GM23248 (cell line): ENCODE data around the gene MAP3K21. TPM values are rescaled to one million over a fixed set of nuclear protein-coding genes. Genes with fewer than 3 reads are reported as not detected.

Source experiments
- DNase-seq: peaks from one replicate; pipeline ENCODE4 v3.0.0-alpha.2; 2015
- H2AFZ ChIP-seq: fragments of 200-600 bp; sonication (generic); 2 replicates; pipeline ENCODE4 v1.6.1; 2016; ENCODE audit warnings: antibody characterized with exemption
- H3F3A ChIP-seq: fragments of 200-600 bp; sonication (generic); 2 replicates; pipeline ENCODE4 v1.6.1; 2016; ENCODE audit warnings: mild to moderate bottlenecking, antibody characterized with exemption, mixed run types; ENCODE audit not compliant: insufficient read depth
- H3K27ac ChIP-seq: fragments of 200-600 bp; sonication (generic); 2 replicates; pipeline ENCODE4 v1.5.1; 2016; ENCODE audit warnings: mild to moderate bottlenecking
- H3K27me3 ChIP-seq: fragments of 200-600 bp; sonication (generic); replicated peaks from 2 replicates; pipeline ENCODE4 v1.6.1; 2016; ENCODE audit warnings: mild to moderate bottlenecking; ENCODE audit not compliant: insufficient read depth
- H3K36me3 ChIP-seq: fragments of 200-600 bp; sonication (generic); 2 replicates; pipeline ENCODE4 v1.6.1; 2016; ENCODE audit warnings: low read depth, mild to moderate bottlenecking
- H3K4me1 ChIP-seq: fragments of 200-600 bp; sonication (generic); 2 replicates; pipeline ENCODE4 v1.6.1; 2016; ENCODE audit warnings: mild to moderate bottlenecking; ENCODE audit not compliant: insufficient read depth
- H3K4me2 ChIP-seq: fragments of 200-600 bp; sonication (generic); one replicate; pipeline ENCODE4 v1.6.1; 2016; ENCODE audit warnings: mild to moderate bottlenecking; ENCODE audit not compliant: unreplicated experiment
- H3K4me3 ChIP-seq: fragments of 200-600 bp; sonication (generic); 2 replicates; pipeline ENCODE4 v1.5.1; 2016; ENCODE audit warnings: mild to moderate bottlenecking
- H3K79me2 ChIP-seq: fragments of 200-600 bp; sonication (generic); 2 replicates; pipeline ENCODE4 v1.6.1; 2016; ENCODE audit warnings: mild to moderate bottlenecking; ENCODE audit not compliant: insufficient read depth
- H3K9ac ChIP-seq: fragments of 200-600 bp; sonication (generic); 2 replicates; pipeline ENCODE4 v1.6.1; 2016; ENCODE audit warnings: mild to moderate bottlenecking
- H3K9me2 ChIP-seq: fragments of 200-600 bp; sonication (generic); 2 replicates; pipeline ENCODE4 v1.6.1; 2016; ENCODE audit warnings: mixed run types, mild to moderate bottlenecking, moderate library complexity; ENCODE audit not compliant: insufficient read depth
- H3K9me3 ChIP-seq: fragments of 200-600 bp; sonication (generic); one replicate; pipeline ENCODE4 v1.6.1; 2017; ENCODE audit warnings: low read depth
- H4K20me1 ChIP-seq: fragments of 200-600 bp; sonication (generic); 2 replicates; pipeline ENCODE4 v1.6.0; 2016; ENCODE audit not compliant: insufficient read depth
- EZH2 ChIP-seq: fragments of 200-600 bp; sonication (generic); IDR thresholded peaks from 2 replicates; pipeline ENCODE4 v1.6.1; 2018; ENCODE audit warnings: antibody characterized with exemption, mild to moderate bottlenecking; ENCODE audit not compliant: insufficient read depth, poor library complexity, severe bottlenecking
- EZH2phosphoT487 ChIP-seq: fragments of 200-600 bp; sonication (generic); IDR thresholded peaks from 2 replicates; pipeline ENCODE4 v1.6.1; 2018; ENCODE audit warnings: antibody characterized with exemption, moderate library complexity, mild to moderate bottlenecking, low read depth; ENCODE audit not compliant: insufficient read depth
- WGBS, 2 experiments: methylation state at CpG; one replicate each; pipeline ENCODE4 v1.1.6; 2015 to 2017; ENCODE audit warnings: low lambda C conversion rate in 2 of 2, low coverage in 1 of 2; ENCODE audit errors: missing lambda C conversion rate in 2 of 2; 5-methylcytosine and 5-hydroxymethylcytosine counted together
- in situ Hi-C: fragments of 300-500 bp; cut with MboI; formaldehyde crosslinking; loops from 2 replicates; pipeline ENCODE4 v1.15.0; 2020
- polyA plus RNA-seq: library from polyadenylated mRNA; unstranded; fragments of >200 nt; fragmentation: Nextera tagmentation; extraction: Ambion mirVana; gene quantifications from 2 replicates; pipeline ENCODE4 v1.2.1, GENCODE V29; 2016
- total RNA-seq: library from RNA; depleted of rRNA; stranded (reverse); fragments of >200 nt; shearing (Covaris generic); gene quantifications from 2 replicates; pipeline ENCODE4 v1.2.3, GENCODE V29; 2014

MAP3K21 gene
- total and polyA plus RNA-seq, 2 experiments from 2014 or later: 0.03 TPM; not detected in 1

DNA sequence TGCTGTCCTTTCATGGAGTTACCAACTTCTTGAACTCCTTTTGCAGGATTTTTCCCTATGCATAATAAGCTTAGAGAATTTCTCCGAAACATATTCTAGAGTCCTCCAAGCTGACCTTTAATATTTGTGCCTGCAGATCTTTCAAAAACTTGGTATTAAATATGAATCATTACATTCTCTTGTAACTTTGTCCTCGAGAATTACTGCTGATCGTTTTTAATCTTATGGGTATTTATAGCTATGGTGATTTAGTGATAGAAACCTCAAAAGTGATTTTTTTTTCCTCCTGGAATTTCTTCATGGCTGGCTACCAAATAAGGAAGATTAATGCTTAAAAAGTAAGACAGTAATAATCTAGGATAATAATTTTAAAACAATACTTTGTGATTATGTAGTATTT lies 39.1 kb downstream of the MAP3K21 start:
- no peak overlapping the region for H2AFZ ChIP-seq
- no peaks in the 10 kb centered on the region for H4K20me1 ChIP-seq
- H3K4me2 ChIP-seq: no peak overlapping the region
- no peak overlapping the region for H3K4me3 ChIP-seq
- no peak overlapping the region for H3K27ac ChIP-seq
- no peaks in the 10 kb centered on the region for H3K9me2 ChIP-seq
- H3K27me3 ChIP-seq: no peaks in the 10 kb centered on the region; the same call in 1 of the 2 replicates
- no peaks in the 10 kb centered on the region for H3K9me3 ChIP-seq
- no peak overlapping the region for H3K9ac ChIP-seq
- TF ChIP-seq EZH2phosphoT487 (no peak), EZH2 (no peak)
- no peak for DNase-seq
- H3K4me1 ChIP-seq: no peaks in the 10 kb centered on the region
- no peaks in the 10 kb centered on the region for H3K36me3 ChIP-seq
- H3K79me2 ChIP-seq: no peaks in the 10 kb centered on the region
- no peaks in the 10 kb centered on the region for H3F3A ChIP-seq
- 47 to 56% methylated on average over 3 of the region's 3 CpGs for WGBS, 2 experiments
- in situ Hi-C loops: no loop called here

DNA sequence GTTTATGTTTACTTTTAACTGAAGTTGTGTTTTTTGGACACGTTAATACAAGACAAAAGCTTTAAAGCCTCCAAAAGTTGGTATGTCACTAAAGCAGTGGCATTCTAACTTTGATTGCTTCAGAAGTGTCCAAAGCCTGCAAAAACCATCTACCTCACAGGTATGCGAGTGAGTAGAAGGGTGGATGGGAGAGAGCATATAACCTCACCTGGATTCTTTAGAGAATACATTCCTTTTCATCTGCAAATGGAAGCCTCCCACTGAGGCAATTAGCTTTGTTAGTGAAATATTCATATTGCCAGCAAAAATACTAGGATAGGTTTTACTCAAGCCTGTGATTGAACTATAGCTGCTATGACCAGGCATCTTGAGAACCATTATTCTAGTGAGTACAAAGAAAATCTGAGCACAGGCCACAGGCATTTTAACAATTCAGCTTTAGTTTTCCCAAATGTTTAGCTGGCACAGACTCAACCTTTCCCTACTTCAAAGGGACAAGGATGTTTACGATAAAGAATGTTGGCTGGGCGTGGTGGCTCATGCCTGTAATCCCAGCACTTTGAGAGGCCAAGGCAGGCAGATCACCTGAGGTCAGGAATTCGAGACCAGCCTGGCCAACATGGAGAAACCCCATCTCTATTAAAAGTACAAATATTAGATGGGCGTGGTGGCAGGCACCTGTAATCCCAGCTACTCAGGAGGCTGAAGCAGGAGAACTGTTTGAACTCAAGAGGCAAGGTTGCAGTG lies 39.7 kb downstream of the MAP3K21 start:
- Histone ChIP-seq H3K9me2 (no peaks in the 10 kb centered on the region), H2AFZ (no peak overlapping the region), H3K4me1 (no peaks in the 10 kb centered on the region), H3K27ac (no peak overlapping the region), H3K79me2 (no peaks in the 10 kb centered on the region), H3K4me3 (no peak overlapping the region), H3K27me3 (no peaks in the 10 kb centered on the region), H3K4me2 (no peak overlapping the region), H4K20me1 (no peaks in the 10 kb centered on the region), H3K36me3 (no peaks in the 10 kb centered on the region), H3F3A (no peaks in the 10 kb centered on the region), H3K9ac (no peak overlapping the region), H3K9me3 (no peaks in the 10 kb centered on the region)
- in situ Hi-C loops: no loop called here
- TF ChIP-seq EZH2 (no peak), EZH2phosphoT487 (no peak)
- 55 to 63% methylated on average over 6 of the region's 6 CpGs for WGBS, 2 experiments
- DNase-seq: no peak

DNA sequence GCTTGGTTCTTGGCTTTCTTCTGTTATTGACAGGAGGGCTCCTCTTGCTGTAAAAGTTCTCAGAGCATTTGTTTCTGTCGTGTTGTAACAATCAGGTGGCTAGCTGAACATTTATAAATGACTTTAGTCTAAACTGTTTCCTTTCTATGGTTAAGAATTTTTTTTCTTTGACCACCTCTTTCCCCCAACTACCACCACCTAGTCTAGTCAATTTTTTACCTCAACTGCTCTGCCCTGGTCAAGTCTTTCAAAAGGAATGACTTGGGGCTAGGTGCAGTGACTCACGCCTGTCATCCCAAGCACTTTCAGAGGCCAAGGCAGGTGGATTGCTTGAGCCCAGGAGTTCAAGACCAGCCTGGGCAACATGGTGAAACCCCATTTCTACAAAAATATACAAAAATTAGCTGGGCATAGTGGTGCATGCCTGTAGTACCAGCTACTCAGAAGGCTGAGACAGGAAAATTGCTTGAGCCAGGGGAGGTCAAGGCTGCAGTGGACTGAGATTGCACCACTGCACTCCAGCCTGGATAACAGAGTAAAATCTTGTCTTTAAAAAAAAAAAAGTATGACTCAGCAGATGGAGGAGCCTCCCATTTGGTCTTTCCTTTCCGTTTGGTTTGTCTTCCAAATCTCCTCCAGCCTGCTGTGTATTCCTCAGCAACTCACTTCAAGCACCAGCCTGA lies 40.7 kb downstream of the MAP3K21 start:
- Histone ChIP-seq H3K27me3 (no peaks in the 10 kb centered on the region), H3K9me2 (no peaks in the 10 kb centered on the region), H2AFZ (no peak overlapping the region), H3K27ac (no peak overlapping the region), H3F3A (no peaks in the 10 kb centered on the region), H3K4me1 (no peaks in the 10 kb centered on the region), H3K9ac (no peak overlapping the region), H3K4me3 (no peak overlapping the region), H3K79me2 (no peaks in the 10 kb centered on the region), H3K36me3 (no peaks in the 10 kb centered on the region), H4K20me1 (no peaks in the 10 kb centered on the region), H3K9me3 (no peaks in the 10 kb centered on the region), H3K4me2 (no peak overlapping the region)
- peak; percentile 48 for DNase-seq
- 52 to 54% methylated on average over 3 of the region's 3 CpGs for WGBS, 2 experiments
- no peak for TF ChIP-seq EZH2phosphoT487
- TF ChIP-seq EZH2: no peak
- in situ Hi-C loops: no loop called here

DNA sequence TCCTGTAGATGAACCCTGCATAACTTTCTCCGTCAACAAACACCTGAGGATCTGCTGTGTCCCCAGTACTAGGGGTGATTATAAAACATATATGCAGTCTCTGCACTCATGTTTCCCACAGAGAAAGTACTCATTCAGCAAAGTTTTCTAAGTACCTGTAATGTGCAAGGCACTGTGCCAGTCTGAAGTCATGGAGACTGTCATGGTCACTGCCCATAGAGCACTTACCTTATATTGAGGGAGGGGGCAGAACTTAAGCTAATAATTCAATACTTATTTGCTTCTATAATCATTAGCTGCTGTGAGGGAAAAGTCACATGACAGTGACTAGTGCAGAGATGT lies 41.2 kb downstream of the MAP3K21 start:
- TF ChIP-seq EZH2 (no peak), EZH2phosphoT487 (no peak)
- no peak overlapping the region for H3K27ac ChIP-seq
- H2AFZ ChIP-seq: no peak overlapping the region
- H3K4me2 ChIP-seq: no peak overlapping the region
- no peaks in the 10 kb centered on the region for H3K36me3 ChIP-seq
- no peaks in the 10 kb centered on the region for H3F3A ChIP-seq
- H3K9ac ChIP-seq: no peak overlapping the region
- no peak for DNase-seq
- no peaks in the 10 kb centered on the region for H4K20me1 ChIP-seq
- 92 to 100% methylated on average over 1 of the region's 1 CpG for WGBS, 2 experiments
- no peaks in the 10 kb centered on the region for H3K4me1 ChIP-seq
- H3K4me3 ChIP-seq: no peak overlapping the region
- no peaks in the 10 kb centered on the region for H3K27me3 ChIP-seq
- H3K79me2 ChIP-seq: no peaks in the 10 kb centered on the region
- no peaks in the 10 kb centered on the region for H3K9me2 ChIP-seq
- in situ Hi-C loops: no loop called here
- H3K9me3 ChIP-seq: no peaks in the 10 kb centered on the region
